Adrenal gland (tissue), 5 donors: ENCODE measurements around the gene ADAMTS12.

ENCODE experiments used
- POLR2A ChIP-seq, 2 donors: fragments of 450-650 bp; IDR thresholded peaks; one replicate each; pipeline ENCODE4 v1.6.1; 2017; ENCODE audit warnings: antibody characterized with exemption in 2 of 2, mild to moderate bottlenecking in 2 of 2, moderate library complexity in 1 of 2
- TF ChIP-seq, protein P1 (sequence below), 6 experiments: fragments of 450-650 bp in 4 of 6; fragments of 200-600 bp in 2 of 6; sonication (generic) in 1 of 6; IDR thresholded peaks; 1 replicate in 5 of 6; 2 replicates in 1 of 6; pipeline versions ENCODE4 v1.5.1 to v1.8.0; 2016 to 2021; ENCODE audit warnings: antibody characterized with exemption in 6 of 6, mild to moderate bottlenecking in 2 of 6, moderate library complexity in 1 of 6
- donor health status: DM: no; HTN: no; CAD: no.

DNA sequence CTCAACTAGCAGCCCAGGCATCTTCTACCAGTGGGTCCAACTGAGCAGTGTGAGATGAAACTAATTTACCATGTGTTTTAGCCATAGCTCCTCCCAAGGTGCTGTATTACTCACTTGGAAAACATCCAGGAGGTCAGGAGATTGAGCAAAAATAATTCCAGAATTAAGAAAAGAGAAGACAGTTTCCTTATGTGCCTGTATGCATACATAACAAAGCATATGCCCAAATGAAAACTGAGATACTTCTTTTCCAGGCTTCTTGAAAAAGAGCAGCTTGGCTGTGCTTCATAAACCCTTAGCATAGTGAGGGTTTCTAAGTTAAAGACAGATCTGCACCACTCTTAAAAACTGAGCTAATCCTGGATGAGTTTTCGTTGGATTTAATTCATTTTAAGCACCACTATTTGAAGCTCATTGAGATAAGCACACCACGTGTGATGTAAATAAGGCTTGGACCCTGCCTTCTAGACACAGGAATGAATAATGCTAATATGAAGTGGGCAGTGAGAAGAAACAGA is 119.4 kb downstream of the ADAMTS12 start:
- TF ChIP-seq, protein P1, sequence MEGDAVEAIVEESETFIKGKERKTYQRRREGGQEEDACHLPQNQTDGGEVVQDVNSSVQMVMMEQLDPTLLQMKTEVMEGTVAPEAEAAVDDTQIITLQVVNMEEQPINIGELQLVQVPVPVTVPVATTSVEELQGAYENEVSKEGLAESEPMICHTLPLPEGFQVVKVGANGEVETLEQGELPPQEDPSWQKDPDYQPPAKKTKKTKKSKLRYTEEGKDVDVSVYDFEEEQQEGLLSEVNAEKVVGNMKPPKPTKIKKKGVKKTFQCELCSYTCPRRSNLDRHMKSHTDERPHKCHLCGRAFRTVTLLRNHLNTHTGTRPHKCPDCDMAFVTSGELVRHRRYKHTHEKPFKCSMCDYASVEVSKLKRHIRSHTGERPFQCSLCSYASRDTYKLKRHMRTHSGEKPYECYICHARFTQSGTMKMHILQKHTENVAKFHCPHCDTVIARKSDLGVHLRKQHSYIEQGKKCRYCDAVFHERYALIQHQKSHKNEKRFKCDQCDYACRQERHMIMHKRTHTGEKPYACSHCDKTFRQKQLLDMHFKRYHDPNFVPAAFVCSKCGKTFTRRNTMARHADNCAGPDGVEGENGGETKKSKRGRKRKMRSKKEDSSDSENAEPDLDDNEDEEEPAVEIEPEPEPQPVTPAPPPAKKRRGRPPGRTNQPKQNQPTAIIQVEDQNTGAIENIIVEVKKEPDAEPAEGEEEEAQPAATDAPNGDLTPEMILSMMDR (IDR thresholded peaks at IDR 0.05): no peak
- no peak for TF ChIP-seq POLR2A (IDR thresholded peaks at IDR 0.05)
